GM10847 (cell line): Measurements from ENCODE around the gene NTHL1.
A peak's percentile ranks its signal among the peaks of the same experiment; 100 is the strongest.

Experiments
- POLR2A ChIP-seq: IDR thresholded peaks from 2 replicates; pipeline ENCODE4 v1.6.1; 2011; ENCODE audit not compliant: insufficient read length; ENCODE audit errors: extremely low read depth

The NTHL1 gene

GRCh38 chr16:1992704-1993317 is 54.8 kb downstream of the NTHL1 start:
- TF ChIP-seq POLR2A: no peak

GRCh38 chr16:1991948-1992703 is 55.5 kb downstream of the NTHL1 start:
- peak; percentile 43 for TF ChIP-seq POLR2A

- no peak for TF ChIP-seq POLR2A
Measured at GRCh38 chr16:1991588-1991947, 56.1 kb downstream of the NTHL1 start.

- no peak for TF ChIP-seq POLR2A
Measured at GRCh38 chr16:1991135-1991551, 56.5 kb downstream of the NTHL1 start.

GRCh38 chr16:1990351-1991134 is 57.1 kb downstream of the NTHL1 start:
- no peak for TF ChIP-seq POLR2A

- TF ChIP-seq POLR2A: no peak
Measured at GRCh38 chr16:1990101-1990350, 57.6 kb downstream of the NTHL1 start.
